Measurements from ENCODE around the gene RCE1. TPM values are rescaled to one million over a fixed set of nuclear protein-coding genes. Genes with fewer than 3 reads are reported as not detected.
"Not testable (repeated sequence)": the region's sequence is repeated elsewhere in the genome, so short reads cannot be mapped to it uniquely, and the experiment has no call there.

RCE1 gene
- total RNA-seq, 1 donor from 2014 or later, result 18.8 TPM

GRCh38 chr11:66823700-66824099 is 19.5 kb upstream of the RCE1 start:
- Mint-ChIP-seq H3K27ac (ENCODE audit: unreplicated experiment) (no peak overlapping the region), H3K4me3 (ENCODE audit: unreplicated experiment) (no peak overlapping the region), H3K9me3 (ENCODE audit: low read depth) (no peaks in the 10 kb centered on the region), H3K4me1 (ENCODE audit: low read depth) (peaks cover 3% of the 10 kb centered on the region), H3K27me3 (ENCODE audit: low read depth) (no peaks in the 10 kb centered on the region), H3K36me3 (ENCODE audit: low read depth) (peaks cover 2% of the 10 kb centered on the region)
- no peak for DNase-seq (ENCODE audit: low spot score)
- no peak for TF ChIP-seq CTCF (IDR thresholded peaks at IDR 0.05)

- not testable (repeated sequence) for H3K9me3 Mint-ChIP-seq (ENCODE audit: low read depth); H3K4me1 Mint-ChIP-seq (ENCODE audit: low read depth); H3K27ac Mint-ChIP-seq (ENCODE audit: unreplicated experiment); DNase-seq (ENCODE audit: low spot score); H3K27me3 Mint-ChIP-seq (ENCODE audit: low read depth); H3K36me3 Mint-ChIP-seq (ENCODE audit: low read depth); H3K4me3 Mint-ChIP-seq (ENCODE audit: unreplicated experiment)
Measured at GRCh38 chr11:66824573-66824972, 18.7 kb upstream of the RCE1 start.

GRCh38 chr11:66834539-66834845 is 8.7 kb upstream of the RCE1 start:
- peak overlapping the region; percentile 82 for H3K27ac Mint-ChIP-seq (ENCODE audit: unreplicated experiment)
- no peaks in the 10 kb centered on the region for H3K27me3 Mint-ChIP-seq (ENCODE audit: low read depth)
- H3K36me3 Mint-ChIP-seq (ENCODE audit: low read depth), result no peaks in the 10 kb centered on the region
- H3K4me1 Mint-ChIP-seq (ENCODE audit: low read depth), result peaks cover 15% of the 10 kb centered on the region
- H3K4me3 Mint-ChIP-seq (ENCODE audit: unreplicated experiment), result no peak overlapping the region
- H3K9me3 Mint-ChIP-seq (ENCODE audit: low read depth), result no peaks in the 10 kb centered on the region
- no peak for DNase-seq (ENCODE audit: low spot score)
- peak; percentile 1 for TF ChIP-seq CTCF (IDR thresholded peaks at IDR 0.05)

GRCh38 chr11:66834943-66835342 is 8.3 kb upstream of the RCE1 start:
- Mint-ChIP-seq H3K36me3 (ENCODE audit: low read depth) (no peaks in the 10 kb centered on the region), H3K9me3 (ENCODE audit: low read depth) (no peaks in the 10 kb centered on the region), H3K27me3 (ENCODE audit: low read depth) (no peaks in the 10 kb centered on the region), H3K27ac (ENCODE audit: unreplicated experiment) (peak overlapping the region; percentile 86), H3K4me1 (ENCODE audit: low read depth) (peaks cover 15% of the 10 kb centered on the region), H3K4me3 (ENCODE audit: unreplicated experiment) (no peak overlapping the region)
- no peak for TF ChIP-seq CTCF (IDR thresholded peaks at IDR 0.05)
- DNase-seq (ENCODE audit: low spot score), result no peak

GRCh38 chr11:66835768-66836405 is 7.4 kb upstream of the RCE1 start:
- H3K36me3 Mint-ChIP-seq (ENCODE audit: low read depth), result no peaks in the 10 kb centered on the region
- H3K9me3 Mint-ChIP-seq (ENCODE audit: low read depth), result no peaks in the 10 kb centered on the region
- H3K4me3 Mint-ChIP-seq (ENCODE audit: unreplicated experiment), result no peak overlapping the region
- peak overlapping the region; percentile 86 for H3K27ac Mint-ChIP-seq (ENCODE audit: unreplicated experiment)
- no peaks in the 10 kb centered on the region for H3K27me3 Mint-ChIP-seq (ENCODE audit: low read depth)
- no peak for TF ChIP-seq CTCF (IDR thresholded peaks at IDR 0.05)
- no peak for DNase-seq (ENCODE audit: low spot score)
- peaks cover 25% of the 10 kb centered on the region for H3K4me1 Mint-ChIP-seq (ENCODE audit: low read depth)

Data from chondrocyte (in vitro differentiated cells).